ENCODE data around the gene AMPD3.

DNA sequence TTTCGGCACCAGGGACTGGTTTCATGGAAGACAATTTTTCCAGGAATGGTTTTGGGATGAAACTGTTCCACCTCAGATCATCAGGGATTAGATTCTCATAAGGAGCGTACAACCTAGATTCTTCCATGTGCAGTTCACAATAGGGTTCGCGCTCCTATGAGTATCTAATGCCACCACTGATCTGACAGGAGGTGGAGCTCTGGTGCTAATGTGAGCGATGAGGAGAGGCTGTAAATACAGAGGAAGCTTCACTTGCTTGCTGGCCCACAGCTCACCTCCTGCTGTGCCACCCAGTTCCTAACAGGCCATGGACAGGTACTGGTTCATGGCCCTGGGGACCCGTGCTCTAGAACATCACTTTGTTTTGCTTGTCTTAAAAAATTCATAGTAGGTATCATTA, 41.8 kb upstream of the AMPD3 start:
- no peak for TF ChIP-seq EZH2phosphoT487 (IDR thresholded peaks at IDR 0.05; ENCODE audit: low read depth)
- TF ChIP-seq, protein P1, sequence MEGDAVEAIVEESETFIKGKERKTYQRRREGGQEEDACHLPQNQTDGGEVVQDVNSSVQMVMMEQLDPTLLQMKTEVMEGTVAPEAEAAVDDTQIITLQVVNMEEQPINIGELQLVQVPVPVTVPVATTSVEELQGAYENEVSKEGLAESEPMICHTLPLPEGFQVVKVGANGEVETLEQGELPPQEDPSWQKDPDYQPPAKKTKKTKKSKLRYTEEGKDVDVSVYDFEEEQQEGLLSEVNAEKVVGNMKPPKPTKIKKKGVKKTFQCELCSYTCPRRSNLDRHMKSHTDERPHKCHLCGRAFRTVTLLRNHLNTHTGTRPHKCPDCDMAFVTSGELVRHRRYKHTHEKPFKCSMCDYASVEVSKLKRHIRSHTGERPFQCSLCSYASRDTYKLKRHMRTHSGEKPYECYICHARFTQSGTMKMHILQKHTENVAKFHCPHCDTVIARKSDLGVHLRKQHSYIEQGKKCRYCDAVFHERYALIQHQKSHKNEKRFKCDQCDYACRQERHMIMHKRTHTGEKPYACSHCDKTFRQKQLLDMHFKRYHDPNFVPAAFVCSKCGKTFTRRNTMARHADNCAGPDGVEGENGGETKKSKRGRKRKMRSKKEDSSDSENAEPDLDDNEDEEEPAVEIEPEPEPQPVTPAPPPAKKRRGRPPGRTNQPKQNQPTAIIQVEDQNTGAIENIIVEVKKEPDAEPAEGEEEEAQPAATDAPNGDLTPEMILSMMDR (IDR thresholded peaks at IDR 0.05; ENCODE audit: low read depth, low read length): peak; percentile 67
